Body of pancreas (tissue), 4 donors: Measurements from ENCODE around the gene PODXL.

Source experiments
- POLR2A ChIP-seq, 3 donors: fragments of 450-650 bp; IDR thresholded peaks; one replicate each; pipeline ENCODE4 v1.6.1; 2016; ENCODE audit warnings: antibody characterized with exemption in 3 of 3, mild to moderate bottlenecking in 2 of 3
- TF ChIP-seq, protein P1 (sequence below), 7 experiments: fragments of 450-650 bp in 4 of 7; fragments of 200-600 bp in 3 of 7; sonication (generic) in 3 of 7; IDR thresholded peaks; one replicate each; pipeline ENCODE4 v1.5.1; 2016 to 2019; ENCODE audit warnings: antibody characterized with exemption in 7 of 7

DNA sequence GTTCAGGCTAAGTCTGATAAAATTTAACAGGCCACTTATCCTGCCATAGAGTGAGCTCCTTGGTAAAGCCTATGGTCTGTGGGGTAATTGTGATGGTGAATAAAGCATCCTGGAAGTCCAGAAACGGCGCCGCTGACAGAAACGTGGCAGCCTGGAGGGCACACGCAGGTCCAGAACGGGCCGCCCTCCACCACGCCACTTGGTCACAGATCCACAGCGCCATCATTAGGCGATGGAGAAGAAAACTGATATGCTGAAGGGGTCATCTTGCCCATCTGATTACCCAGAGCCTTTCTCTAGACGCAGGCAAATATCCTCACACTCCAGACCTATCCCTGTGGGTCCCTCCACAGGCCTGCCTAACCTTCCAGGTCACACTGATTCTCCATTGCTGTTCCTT, 37.8 kb downstream of the PODXL start:
- TF ChIP-seq, protein P1, sequence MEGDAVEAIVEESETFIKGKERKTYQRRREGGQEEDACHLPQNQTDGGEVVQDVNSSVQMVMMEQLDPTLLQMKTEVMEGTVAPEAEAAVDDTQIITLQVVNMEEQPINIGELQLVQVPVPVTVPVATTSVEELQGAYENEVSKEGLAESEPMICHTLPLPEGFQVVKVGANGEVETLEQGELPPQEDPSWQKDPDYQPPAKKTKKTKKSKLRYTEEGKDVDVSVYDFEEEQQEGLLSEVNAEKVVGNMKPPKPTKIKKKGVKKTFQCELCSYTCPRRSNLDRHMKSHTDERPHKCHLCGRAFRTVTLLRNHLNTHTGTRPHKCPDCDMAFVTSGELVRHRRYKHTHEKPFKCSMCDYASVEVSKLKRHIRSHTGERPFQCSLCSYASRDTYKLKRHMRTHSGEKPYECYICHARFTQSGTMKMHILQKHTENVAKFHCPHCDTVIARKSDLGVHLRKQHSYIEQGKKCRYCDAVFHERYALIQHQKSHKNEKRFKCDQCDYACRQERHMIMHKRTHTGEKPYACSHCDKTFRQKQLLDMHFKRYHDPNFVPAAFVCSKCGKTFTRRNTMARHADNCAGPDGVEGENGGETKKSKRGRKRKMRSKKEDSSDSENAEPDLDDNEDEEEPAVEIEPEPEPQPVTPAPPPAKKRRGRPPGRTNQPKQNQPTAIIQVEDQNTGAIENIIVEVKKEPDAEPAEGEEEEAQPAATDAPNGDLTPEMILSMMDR (IDR thresholded peaks at IDR 0.05): no peak
- no peak for TF ChIP-seq POLR2A (IDR thresholded peaks at IDR 0.05)
